Ovary (tissue), 9 donors: ENCODE measurements around the gene ADAMTSL3. TPM values are rescaled to one million over a fixed set of nuclear protein-coding genes. Genes with fewer than 3 reads are reported as not detected.

Experiments used
- DNase-seq, 5 donors: peaks; one replicate each; pipeline ENCODE4 v3.0.0-alpha.2; 2019 to 2020
- H3K27ac ChIP-seq, 2 donors: fragments of 200-600 bp; one replicate each; pipeline versions ENCODE4 v1.5.1 to v1.8.0; 2019 to 2022
- H3K27me3 ChIP-seq: fragments of 200-600 bp; one replicate; pipeline ENCODE4 v1.8.0; 2022
- H3K36me3 ChIP-seq: fragments of 200-600 bp; sonication (generic); one replicate; pipeline ENCODE4 v1.5.1; 2019
- H3K4me1 ChIP-seq: one replicate; pipeline ENCODE4 v1.8.1; 2013; ENCODE audit warnings: mild to moderate bottlenecking, moderate library complexity; ENCODE audit not compliant: insufficient read depth
- H3K4me3 ChIP-seq: fragments of 200-600 bp; sonication (generic); one replicate; pipeline ENCODE4 v1.5.1; 2017
- H3K9me3 ChIP-seq, 2 donors: fragments of 200-600 bp in 1 of 2; sonication (generic) in 1 of 2; one replicate each; pipeline versions ENCODE4 v1.5.1 to v1.8.1; 2013 to 2019; ENCODE audit warnings: mild to moderate bottlenecking in 1 of 2, moderate library complexity in 1 of 2
- EP300 ChIP-seq: sonication (generic); formaldehyde crosslinking; IDR thresholded peaks from one replicate; pipeline ENCODE4 v1.6.1; 2017; ENCODE audit warnings: antibody characterized with exemption
- POLR2A ChIP-seq: fragments of 450-650 bp; IDR thresholded peaks from one replicate; pipeline ENCODE4 v1.6.1; 2017; ENCODE audit warnings: antibody characterized with exemption, mild to moderate bottlenecking, moderate library complexity
- WGBS, 3 donors: extraction: QIAGEN DNeasy Blood & Tissue Kit in 1 of 3; methylation state at CpG; one replicate each; pipeline versions ENCODE4 v1.1.5 to v1.1.7; 2013 to 2017; 5-methylcytosine and 5-hydroxymethylcytosine counted together
- intact Hi-C, 4 donors: fragments of 100-400 bp; cut with DNase I; formaldehyde crosslinking; loops; one replicate each; pipeline versions ENCODE4 v1.11.0 to v1.15.1; 2022 to 2023
- polyA plus RNA-seq, 2 donors: library from polyadenylated mRNA; stranded (reverse); fragments of 200-250 nt in 1 of 2; fragments of 350-450 nt in 1 of 2; fragmentation: Illumina TruSeq in 1 of 2; extraction: RNeasy Lipid Tissue Mini Kit (QIAGEN cat#74804) in 1 of 2; gene quantifications; one replicate each; pipeline ENCODE4 v1.2.3, GENCODE V29; 2013 to 2014
- total RNA-seq, 7 donors: library from RNA; depleted of rRNA in 2 of 7; stranded (reverse); fragments of >200 nt in 2 of 7; fragmentation: NEBNext Ultra II Directional in 3 of 7; extraction: Animal tissue kit (Norgen Biotek cat#: 25700) in 3 of 7; gene quantifications; one replicate each; pipeline versions ENCODE4 v1.1.0 to v1.2.4, GENCODE V29; 2016 to 2023
- TF ChIP-seq, protein P1 (sequence below), 3 donors: fragments of 450-650 bp in 2 of 3; fragments of 200-600 bp in 1 of 3; IDR thresholded peaks; one replicate each; pipeline versions ENCODE4 v1.5.1 to v1.8.0; 2016 to 2022; ENCODE audit warnings: antibody characterized with exemption in 3 of 3, mild to moderate bottlenecking in 1 of 3
- donor health status: DM: no; HTN: no; CAD: no; lungs with moderate emphysema.
- donor health status: DM: no; HTN: no; CAD: no.
- donor health status: Bipolar disorder and iron deficiency.
- donor health status: DM: yes; HTN: yes; CAD: no.
- donor health status: DM: no; HTN: no; CAD: no.
- donor health status: DM: yes; HTN: yes; CAD: no.

Gene ADAMTSL3
- total and polyA plus RNA-seq, 9 donors = 0.96 to 9.0 (median 3.7) TPM

DNA sequence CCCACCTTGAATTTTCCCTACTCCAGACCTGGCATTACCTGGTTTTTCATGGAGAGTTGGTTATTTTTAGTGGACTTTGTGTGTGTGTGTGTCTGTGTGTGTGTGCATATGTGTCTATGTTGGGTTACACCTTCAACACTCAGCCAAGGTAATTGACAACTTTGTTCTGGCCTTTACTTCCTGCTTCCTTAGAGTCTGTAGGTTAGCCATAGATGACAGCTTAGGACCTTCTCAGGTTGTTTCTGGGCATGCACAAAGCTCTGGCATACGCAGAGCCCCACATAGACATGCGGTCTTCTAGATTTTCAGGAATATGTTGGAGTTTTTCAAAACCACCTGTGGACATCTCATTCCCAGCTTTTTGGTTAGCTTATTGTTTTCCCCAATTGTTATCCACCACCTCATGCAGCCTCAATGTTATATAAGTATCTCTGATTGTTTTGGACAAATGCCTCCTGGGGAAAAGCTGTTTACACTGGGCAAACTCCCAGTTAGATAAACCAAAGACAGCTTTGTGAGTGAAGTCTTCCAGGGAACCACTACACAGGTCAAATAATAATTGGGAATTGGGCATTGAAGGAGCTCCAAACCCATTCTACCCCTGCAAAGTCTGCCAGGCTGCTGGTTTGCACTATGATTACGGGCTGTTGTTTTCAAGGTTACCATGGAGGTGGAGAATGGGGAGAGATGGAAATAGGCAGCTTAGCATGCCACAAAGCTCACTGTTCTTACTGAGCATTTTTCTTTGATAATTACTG is 201.2 kb downstream of the ADAMTSL3 start:
- H3K36me3 ChIP-seq = no peaks in the 10 kb centered on the region
- no peaks in the 10 kb centered on the region for H3K9me3 ChIP-seq
- no peaks in the 10 kb centered on the region for H3K27me3 ChIP-seq
- peaks cover 12% of the 10 kb centered on the region for H3K4me1 ChIP-seq
- intact Hi-C loops = no loop called here
- no peak overlapping the region for H3K4me3 ChIP-seq
- DNase-seq = no peak
- TF ChIP-seq, protein P1, sequence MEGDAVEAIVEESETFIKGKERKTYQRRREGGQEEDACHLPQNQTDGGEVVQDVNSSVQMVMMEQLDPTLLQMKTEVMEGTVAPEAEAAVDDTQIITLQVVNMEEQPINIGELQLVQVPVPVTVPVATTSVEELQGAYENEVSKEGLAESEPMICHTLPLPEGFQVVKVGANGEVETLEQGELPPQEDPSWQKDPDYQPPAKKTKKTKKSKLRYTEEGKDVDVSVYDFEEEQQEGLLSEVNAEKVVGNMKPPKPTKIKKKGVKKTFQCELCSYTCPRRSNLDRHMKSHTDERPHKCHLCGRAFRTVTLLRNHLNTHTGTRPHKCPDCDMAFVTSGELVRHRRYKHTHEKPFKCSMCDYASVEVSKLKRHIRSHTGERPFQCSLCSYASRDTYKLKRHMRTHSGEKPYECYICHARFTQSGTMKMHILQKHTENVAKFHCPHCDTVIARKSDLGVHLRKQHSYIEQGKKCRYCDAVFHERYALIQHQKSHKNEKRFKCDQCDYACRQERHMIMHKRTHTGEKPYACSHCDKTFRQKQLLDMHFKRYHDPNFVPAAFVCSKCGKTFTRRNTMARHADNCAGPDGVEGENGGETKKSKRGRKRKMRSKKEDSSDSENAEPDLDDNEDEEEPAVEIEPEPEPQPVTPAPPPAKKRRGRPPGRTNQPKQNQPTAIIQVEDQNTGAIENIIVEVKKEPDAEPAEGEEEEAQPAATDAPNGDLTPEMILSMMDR (IDR thresholded peaks at IDR 0.05) = no peak
- TF ChIP-seq POLR2A (no peak), EP300 (no peak)
- 44 to 55% (median 44%) methylated on average over 3 of the region's 3 CpGs for WGBS, 3 donors
- peak overlapping the region in 1 of 2 donors; percentile 38 for H3K27ac ChIP-seq

DNA sequence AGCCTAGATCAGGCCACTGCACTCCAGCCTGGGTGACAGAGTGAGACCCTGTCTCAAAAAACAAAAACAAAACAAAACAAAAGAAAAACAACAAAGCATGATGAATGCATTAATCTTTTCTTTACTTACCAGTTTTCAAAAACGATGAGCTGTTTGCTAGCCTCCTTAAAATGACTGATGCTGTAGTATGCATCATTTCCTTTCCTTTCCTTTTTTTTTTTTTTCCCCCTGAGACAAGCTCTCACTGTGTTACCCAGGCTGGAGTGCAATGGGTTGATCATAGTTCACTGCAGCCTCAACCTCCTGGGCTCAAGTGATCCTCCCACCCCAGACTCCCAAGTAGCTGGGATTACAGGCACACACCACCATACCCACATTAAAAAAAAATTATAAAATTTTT is 202.0 kb downstream of the ADAMTSL3 start:
- intact Hi-C loops = no loop called here
- TF ChIP-seq POLR2A (no peak), EP300 (no peak)
- TF ChIP-seq, protein P1 (IDR thresholded peaks at IDR 0.05) = no peak
- H3K36me3 ChIP-seq = no peaks in the 10 kb centered on the region
- peaks cover 12% of the 10 kb centered on the region for H3K4me1 ChIP-seq
- H3K27me3 ChIP-seq = no peaks in the 10 kb centered on the region
- 10 to 19% (median 13%) methylated on average over 1 of the region's 1 CpG for WGBS, 3 donors
- no peak for DNase-seq
- H3K9me3 ChIP-seq = no peaks in the 10 kb centered on the region
- H3K27ac ChIP-seq = no peak overlapping the region
- H3K4me3 ChIP-seq = no peak overlapping the region

DNA sequence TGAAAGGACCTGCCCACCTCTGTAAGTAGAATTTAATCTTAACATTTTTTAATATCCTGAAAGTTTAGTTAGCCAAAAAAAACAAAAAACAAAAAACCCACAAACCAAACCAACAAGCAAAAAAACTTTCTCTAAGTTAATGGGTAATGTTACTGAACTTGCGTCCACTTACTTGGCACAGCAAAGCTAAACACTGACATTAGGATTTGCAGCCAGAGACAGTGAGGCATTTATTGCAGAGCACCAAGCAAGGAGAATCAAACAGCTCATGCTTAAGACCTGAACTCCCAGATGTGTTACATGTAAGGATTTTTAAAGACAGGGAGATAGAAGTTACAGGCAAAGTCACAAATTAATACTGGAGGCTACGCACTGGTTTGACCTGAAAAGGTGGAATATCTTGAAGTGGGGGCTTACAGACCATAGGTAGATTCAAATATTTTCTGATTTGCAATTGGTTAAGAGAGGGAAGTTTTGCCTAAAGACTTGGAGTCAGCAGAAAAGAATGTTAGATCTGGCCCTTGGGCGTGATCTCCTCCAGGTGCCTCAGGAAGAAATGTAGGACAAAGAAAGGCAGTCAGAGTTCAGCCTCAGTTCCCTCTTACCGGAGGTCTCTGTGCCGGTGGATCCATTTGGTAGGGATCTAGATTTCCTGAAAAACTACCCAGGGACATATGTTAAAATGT is 205.0 kb downstream of the ADAMTSL3 start:
- WGBS, 3 donors = 74 to 76% (median 74%) methylated on average over 5 of the region's 5 CpGs
- intact Hi-C loops = no loop called here
- no peak overlapping the region for H3K27ac ChIP-seq

DNA sequence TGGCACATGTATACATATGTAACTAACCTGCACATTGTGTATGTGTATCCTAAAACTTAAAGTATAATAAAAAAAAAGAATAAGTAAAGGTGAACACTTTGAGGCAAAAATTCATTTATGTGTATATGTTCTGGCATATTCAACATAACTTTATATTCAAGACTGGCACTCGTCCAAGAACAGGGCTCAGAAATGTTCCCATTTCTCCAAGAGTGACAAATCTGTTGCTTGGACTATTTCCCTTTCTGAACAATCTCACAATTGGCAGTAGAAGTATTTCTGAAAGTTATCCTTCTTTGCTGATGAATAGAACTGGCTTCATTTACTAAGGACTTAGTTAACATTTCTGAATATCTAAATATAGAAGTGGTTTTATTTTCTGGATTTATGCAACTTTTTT is 212.8 kb downstream of the ADAMTSL3 start:
- H3K36me3 ChIP-seq = no peaks in the 10 kb centered on the region
- no peaks in the 10 kb centered on the region for H3K4me1 ChIP-seq
- intact Hi-C loops = no loop called here

More for the DNA sequence above, 205.0 kb downstream of the ADAMTSL3 start:
- Histone ChIP-seq H3K9me3 (no peaks in the 10 kb centered on the region), H3K36me3 (no peaks in the 10 kb centered on the region), H3K4me3 (no peak overlapping the region), H3K27me3 (no peaks in the 10 kb centered on the region), H3K4me1 (peaks cover 12% of the 10 kb centered on the region)
- TF ChIP-seq POLR2A (no peak), EP300 (no peak)
- TF ChIP-seq, protein P1 (IDR thresholded peaks at IDR 0.05) = no peak
- DNase-seq = no peak

More for the DNA sequence above, 212.8 kb downstream of the ADAMTSL3 start:
- no peaks in the 10 kb centered on the region for H3K9me3 ChIP-seq
- WGBS, 3 donors = 33 to 49% (median 36%) methylated on average over 1 of the region's 1 CpG
- TF ChIP-seq POLR2A (no peak), EP300 (no peak)
- TF ChIP-seq, protein P1 (IDR thresholded peaks at IDR 0.05) = no peak
- no peak for DNase-seq
- no peak overlapping the region for H3K4me3 ChIP-seq
- H3K27ac ChIP-seq = no peak overlapping the region
- H3K27me3 ChIP-seq = no peaks in the 10 kb centered on the region
